Prostate gland (tissue), 2 donors: ENCODE data around the gene LMAN2L. TPM values are rescaled to one million over a fixed set of nuclear protein-coding genes. Genes with fewer than 3 reads are reported as not detected.
A peak's percentile ranks its signal among the peaks of the same experiment; 100 is the strongest.

ENCODE experiments used
- DNase-seq: peaks from one replicate; pipeline ENCODE4 v3.0.0-alpha.2; 2019; ENCODE audit warnings: low spot score
- H3K27ac ChIP-seq, 2 donors: fragments of 200-600 bp; sonication (generic); 2 replicates each; pipeline ENCODE4 v1.5.1; 2017 to 2019
- H3K27me3 ChIP-seq: fragments of 200-600 bp; sonication (generic); replicated peaks from 2 replicates; pipeline ENCODE4 v1.5.1; 2019; ENCODE audit not compliant: insufficient read depth
- H3K36me3 ChIP-seq, 2 donors: fragments of 200-600 bp; sonication (generic); 1 replicate in 1 of 2; 2 replicates in 1 of 2; pipeline versions ENCODE4 v1.5.1 to v1.8.1; 2017 to 2019
- H3K4me1 ChIP-seq: fragments of 200-600 bp; sonication (generic); replicated peaks from 2 replicates; pipeline ENCODE4 v1.5.1; 2019
- H3K4me3 ChIP-seq, 2 donors: fragments of 200-600 bp; sonication (generic); 2 replicates each; pipeline ENCODE4 v1.5.1; 2017 to 2019
- H3K9me3 ChIP-seq: fragments of 200-600 bp; sonication (generic); 2 replicates; pipeline ENCODE4 v1.5.1; 2017
- CTCF ChIP-seq, 4 experiments: fragments of 200-600 bp in 2 of 4; fragments of 450-650 bp in 2 of 4; sonication (generic) in 2 of 4; IDR thresholded peaks; 1 replicate in 3 of 4; 2 replicates in 1 of 4; pipeline ENCODE4 v1.5.1; 2016 to 2019; ENCODE audit warnings: antibody characterized with exemption in 4 of 4, mild to moderate bottlenecking in 2 of 4, moderate library complexity in 2 of 4
- POLR2A ChIP-seq: fragments of 450-650 bp; IDR thresholded peaks from one replicate; pipeline ENCODE4 v1.6.1; 2016; ENCODE audit warnings: antibody characterized with exemption, mild to moderate bottlenecking
- POLR2AphosphoS5 ChIP-seq: sonication (generic); formaldehyde crosslinking; IDR thresholded peaks from one replicate; pipeline ENCODE4 v1.6.1; 2017; ENCODE audit warnings: antibody characterized with exemption
- WGBS: methylation state at CpG from one replicate; pipeline ENCODE4 v1.1.5; 2018; 5-methylcytosine and 5-hydroxymethylcytosine counted together
- intact Hi-C: fragments of 100-400 bp; cut with DNase I; formaldehyde crosslinking; loops from one replicate; pipeline ENCODE4 v1.14.2; 2022
- total RNA-seq, 2 donors: library from RNA; depleted of rRNA; stranded (reverse); fragments of >200 nt; gene quantifications; one replicate each; pipeline ENCODE4 v1.1.0, GENCODE V29; 2016

Gene LMAN2L
- total RNA-seq, 2 donors from 2014 or later, result 26.1 to 26.8 TPM

GRCh38 chr2:96783388-96783787 lies 43.5 kb upstream of the LMAN2L start:
- no peak for TF ChIP-seq POLR2AphosphoS5
- Histone ChIP-seq H3K36me3 (no peaks in the 10 kb centered on the region), H3K4me3 (no peak overlapping the region), H3K9me3 (no peaks in the 10 kb centered on the region), H3K27me3 (no peaks in the 10 kb centered on the region), H3K27ac (no peak overlapping the region), H3K4me1 (no peaks in the 10 kb centered on the region)
- intact Hi-C loops, result no loop called here
- no peak for DNase-seq
- 89% methylated on average over 4 of the region's 4 CpGs for WGBS

- no peaks in the 10 kb centered on the region for H3K27me3 ChIP-seq
- no peak overlapping the region for H3K4me3 ChIP-seq
- peaks cover 3% of the 10 kb centered on the region for H3K4me1 ChIP-seq
- H3K27ac ChIP-seq, result no peak overlapping the region
- WGBS, result 43% methylated on average over 1 of the region's 1 CpG
- intact Hi-C loops, result no loop called here
- H3K9me3 ChIP-seq, result no peaks in the 10 kb centered on the region
- H3K36me3 ChIP-seq, result no peaks in the 10 kb centered on the region
- DNase-seq, result no peak
- TF ChIP-seq POLR2AphosphoS5 (no peak), CTCF (IDR thresholded peaks at IDR 0.05) (no peak), POLR2A (no peak)
Measured at GRCh38 chr2:96775160-96775559, 35.3 kb upstream of the LMAN2L start.

GRCh38 chr2:96773922-96774321 lies 34.1 kb upstream of the LMAN2L start:
- Histone ChIP-seq H3K4me1 (peaks cover 3% of the 10 kb centered on the region), H3K4me3 (peak overlapping the region; percentile 4 to 9), H3K36me3 (no peaks in the 10 kb centered on the region), H3K27me3 (no peaks in the 10 kb centered on the region), H3K9me3 (no peaks in the 10 kb centered on the region), H3K27ac (no peak overlapping the region)
- TF ChIP-seq POLR2AphosphoS5 (peak; percentile 68), CTCF (IDR thresholded peaks at IDR 0.05) (peak in 2 of 4 experiments; percentile 31 to 35), POLR2A (peak; percentile 26)
- peak; percentile 37 for DNase-seq
- intact Hi-C loops, result no loop called here
- 47% methylated on average over 7 of the region's 7 CpGs for WGBS

- intact Hi-C loops, result no loop called here
- WGBS, result 82% methylated on average over 12 of the region's 12 CpGs
- H3K9me3 ChIP-seq, result no peaks in the 10 kb centered on the region
- no peaks in the 10 kb centered on the region for H3K27me3 ChIP-seq
- H3K4me3 ChIP-seq, result no peak overlapping the region
- no peaks in the 10 kb centered on the region for H3K36me3 ChIP-seq
- peaks cover 3% of the 10 kb centered on the region for H3K4me1 ChIP-seq
- no peak overlapping the region for H3K27ac ChIP-seq
- TF ChIP-seq POLR2A (no peak), POLR2AphosphoS5 (no peak), CTCF (IDR thresholded peaks at IDR 0.05) (no peak)
- no peak for DNase-seq
Measured at GRCh38 chr2:96772903-96773671, 33.2 kb upstream of the LMAN2L start.

- DNase-seq, result peak; percentile 81
- H3K4me1 ChIP-seq, result peaks cover 3% of the 10 kb centered on the region
- no peaks in the 10 kb centered on the region for H3K27me3 ChIP-seq
- H3K4me3 ChIP-seq, result no peak overlapping the region
- intact Hi-C loops, result no loop called here
- no peaks in the 10 kb centered on the region for H3K36me3 ChIP-seq
- TF ChIP-seq CTCF (IDR thresholded peaks at IDR 0.05), result peak in 2 of 4 experiments; percentile 40 to 44
- peak; percentile 25 for TF ChIP-seq POLR2A
- TF ChIP-seq POLR2AphosphoS5, result peak; percentile 73
- no peak overlapping the region for H3K27ac ChIP-seq
- WGBS, result 73% methylated on average over 20 of the region's 20 CpGs
- H3K9me3 ChIP-seq, result no peaks in the 10 kb centered on the region
Measured at GRCh38 chr2:96771796-96772618, 32.1 kb upstream of the LMAN2L start.
